ENCODE results near the gene LGSN.

DNA sequence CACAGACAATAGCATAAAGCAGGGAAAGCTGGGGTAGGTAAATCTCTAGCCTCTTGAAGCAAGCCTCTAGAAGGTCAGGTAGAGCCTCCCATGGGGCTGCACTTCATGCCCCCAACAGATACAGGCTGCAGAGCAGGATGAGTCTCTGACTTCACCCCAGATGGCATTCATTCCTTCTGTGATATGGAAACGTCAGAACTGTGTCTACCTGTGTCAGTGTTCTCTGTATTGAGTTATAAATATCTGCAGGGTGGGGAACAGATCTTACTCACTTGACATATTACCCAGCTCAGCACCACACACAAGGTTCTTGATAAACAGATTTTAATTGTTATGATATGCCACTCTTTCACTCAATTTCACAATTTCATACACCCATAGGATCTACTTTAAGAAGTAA lies 2.1 kb downstream of the LGSN start:
- no peak for TF ChIP-seq POLR2A (IDR thresholded peaks at IDR 0.05)
- no peak for TF ChIP-seq EP300 (IDR thresholded peaks at IDR 0.05)
